Type B pancreatic cell (in vitro differentiated cells): ENCODE results near the gene SYP. TPM values are rescaled to one million over a fixed set of nuclear protein-coding genes. Genes with fewer than 3 reads are reported as not detected.

ENCODE experiments used
- DNase-seq: peaks from one replicate; pipeline ENCODE4 v3.0.0; 2021; ENCODE audit warnings: mixed read lengths; ENCODE audit not compliant: unreplicated experiment; ENCODE audit errors: extremely low spot score
- H3K27ac Mint-ChIP-seq: 2 replicates; pipeline ENCODE4 v1.8.0; 2021; ENCODE audit warnings: mild to moderate bottlenecking, mixed read lengths
- H3K27me3 Mint-ChIP-seq: 2 replicates; pipeline ENCODE4 v1.8.0; 2021; ENCODE audit warnings: mixed read lengths
- H3K36me3 Mint-ChIP-seq: 2 replicates; pipeline ENCODE4 v1.8.0; 2021; ENCODE audit warnings: mixed read lengths
- H3K4me1 Mint-ChIP-seq: one replicate; pipeline ENCODE4 v1.8.0; 2021; ENCODE audit warnings: mixed read lengths; ENCODE audit not compliant: unreplicated experiment
- H3K4me3 Mint-ChIP-seq: 2 replicates; pipeline ENCODE4 v1.8.0; 2021; ENCODE audit warnings: mild to moderate bottlenecking, mixed read lengths
- H3K9me3 Mint-ChIP-seq: 2 replicates; pipeline ENCODE4 v1.8.0; 2021; ENCODE audit warnings: mixed read lengths
- total RNA-seq: library from RNA; stranded (reverse); gene quantifications from 2 replicates; pipeline ENCODE4 v1.2.1, GENCODE V29; 2021; ENCODE audit warnings: low replicate concordance
- TF ChIP-seq, protein P1 (sequence below): fragments of 200-600 bp; sonication (generic); conservative IDR thresholded peaks from 2 replicates; pipeline ENCODE4 v1.5.0; 2021; ENCODE audit warnings: antibody characterized with exemption, mild to moderate bottlenecking

SYP gene
- total RNA-seq, 1 donor from 2014 or later, result 13.6 TPM

DNA sequence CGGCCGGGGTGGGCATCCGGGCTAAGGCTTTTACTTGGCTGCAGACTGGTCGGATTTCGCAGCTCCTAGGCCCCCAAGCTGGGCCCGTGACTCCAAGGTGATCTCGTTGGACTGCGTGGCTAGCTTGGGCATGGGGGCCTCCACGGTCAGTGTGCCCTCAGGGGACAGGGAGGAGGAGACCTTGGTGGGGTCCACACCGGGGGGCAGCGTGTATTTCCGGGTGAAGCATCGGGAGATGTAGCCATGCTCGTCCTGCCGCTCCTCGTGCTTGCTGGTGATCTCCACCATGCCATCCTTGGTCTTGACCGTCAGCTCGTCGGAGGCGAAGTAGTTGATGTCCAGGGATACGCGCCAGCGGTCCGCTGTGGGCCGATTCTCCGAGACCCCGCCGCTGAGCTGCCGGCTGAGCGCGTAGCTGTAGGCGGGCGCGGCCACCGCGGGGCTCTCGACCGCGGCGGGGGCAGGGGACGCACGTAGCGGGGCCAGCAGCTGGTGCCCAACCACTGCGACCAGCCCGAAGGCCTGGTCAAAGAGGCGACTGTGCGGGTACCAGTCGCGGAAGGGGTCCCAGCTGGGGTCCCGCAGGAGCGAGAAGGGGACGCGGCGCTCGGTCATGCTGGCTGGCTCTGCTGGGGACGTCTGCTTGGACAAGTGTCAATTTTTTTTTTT lies 34.0 kb upstream of the SYP start:
- no peaks in the 10 kb centered on the region for H3K27me3 Mint-ChIP-seq
- H3K27ac Mint-ChIP-seq, result no peak overlapping the region
- peaks cover 5% of the 10 kb centered on the region for H3K4me1 Mint-ChIP-seq
- no peak for DNase-seq
- TF ChIP-seq, protein P1, sequence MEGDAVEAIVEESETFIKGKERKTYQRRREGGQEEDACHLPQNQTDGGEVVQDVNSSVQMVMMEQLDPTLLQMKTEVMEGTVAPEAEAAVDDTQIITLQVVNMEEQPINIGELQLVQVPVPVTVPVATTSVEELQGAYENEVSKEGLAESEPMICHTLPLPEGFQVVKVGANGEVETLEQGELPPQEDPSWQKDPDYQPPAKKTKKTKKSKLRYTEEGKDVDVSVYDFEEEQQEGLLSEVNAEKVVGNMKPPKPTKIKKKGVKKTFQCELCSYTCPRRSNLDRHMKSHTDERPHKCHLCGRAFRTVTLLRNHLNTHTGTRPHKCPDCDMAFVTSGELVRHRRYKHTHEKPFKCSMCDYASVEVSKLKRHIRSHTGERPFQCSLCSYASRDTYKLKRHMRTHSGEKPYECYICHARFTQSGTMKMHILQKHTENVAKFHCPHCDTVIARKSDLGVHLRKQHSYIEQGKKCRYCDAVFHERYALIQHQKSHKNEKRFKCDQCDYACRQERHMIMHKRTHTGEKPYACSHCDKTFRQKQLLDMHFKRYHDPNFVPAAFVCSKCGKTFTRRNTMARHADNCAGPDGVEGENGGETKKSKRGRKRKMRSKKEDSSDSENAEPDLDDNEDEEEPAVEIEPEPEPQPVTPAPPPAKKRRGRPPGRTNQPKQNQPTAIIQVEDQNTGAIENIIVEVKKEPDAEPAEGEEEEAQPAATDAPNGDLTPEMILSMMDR, result no peak
- no peaks in the 10 kb centered on the region for H3K36me3 Mint-ChIP-seq
- H3K9me3 Mint-ChIP-seq, result peaks cover 3% of the 10 kb centered on the region
- H3K4me3 Mint-ChIP-seq, result no peak overlapping the region

DNA sequence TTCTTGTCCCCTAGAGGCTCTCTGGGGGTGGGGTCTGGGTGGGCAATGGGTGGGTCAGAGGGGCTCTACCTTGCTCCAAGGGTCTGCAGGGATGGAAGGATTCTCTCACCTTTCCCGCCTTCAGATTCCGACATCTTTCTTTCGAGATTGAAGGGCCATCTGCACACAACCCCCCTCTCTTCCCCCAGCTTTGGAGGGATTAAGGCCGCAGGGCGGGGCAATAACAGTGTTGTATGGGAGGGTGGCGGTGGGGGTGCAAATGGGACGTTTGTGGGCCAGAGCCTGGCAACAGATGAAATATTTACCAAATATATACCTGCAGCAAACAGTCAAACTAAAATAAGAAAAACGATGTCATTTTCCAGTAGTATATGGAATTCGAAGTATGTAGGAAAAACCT lies 33.2 kb upstream of the SYP start, which contains the start of gene CACNA1F:
Gene CACNA1F (minus strand): TSS at position 165 of the 400 bp plus-strand sequence. CDS start 31 bp downstream, at position 134.
- no peak within 1 kb of the TSS for H3K4me3 Mint-ChIP-seq
- no peak for DNase-seq
- no peaks in the 10 kb centered on the region for H3K27me3 Mint-ChIP-seq
- no peaks in the 10 kb centered on the region for H3K36me3 Mint-ChIP-seq
- TF ChIP-seq, protein P1, result no peak
- H3K9me3 Mint-ChIP-seq, result peaks cover 3% of the 10 kb centered on the region
- peaks cover 5% of the 10 kb centered on the region for H3K4me1 Mint-ChIP-seq
- no peak within 1 kb of the TSS for H3K27ac Mint-ChIP-seq

DNA sequence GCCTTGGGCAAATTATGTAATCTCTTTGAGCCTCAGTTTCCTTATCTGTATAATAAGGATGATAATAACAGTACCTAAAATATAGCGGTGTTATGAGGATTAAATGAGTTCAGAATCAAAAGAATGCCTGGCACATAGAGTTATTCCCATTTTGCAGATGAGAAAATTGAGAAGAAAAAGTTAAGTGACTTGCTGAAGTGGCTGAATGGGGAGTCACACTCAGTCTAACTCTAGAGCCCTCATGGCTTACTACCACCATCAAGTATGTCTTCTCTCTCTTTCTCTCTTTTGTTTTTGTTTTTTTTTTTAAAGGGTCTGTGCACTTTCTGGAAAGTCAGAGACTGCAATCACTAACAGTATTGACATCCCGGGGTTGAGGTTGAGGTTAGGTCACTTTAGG lies 32.5 kb upstream of the SYP start:
- H3K27me3 Mint-ChIP-seq, result peaks cover 6% of the 10 kb centered on the region

DNA sequence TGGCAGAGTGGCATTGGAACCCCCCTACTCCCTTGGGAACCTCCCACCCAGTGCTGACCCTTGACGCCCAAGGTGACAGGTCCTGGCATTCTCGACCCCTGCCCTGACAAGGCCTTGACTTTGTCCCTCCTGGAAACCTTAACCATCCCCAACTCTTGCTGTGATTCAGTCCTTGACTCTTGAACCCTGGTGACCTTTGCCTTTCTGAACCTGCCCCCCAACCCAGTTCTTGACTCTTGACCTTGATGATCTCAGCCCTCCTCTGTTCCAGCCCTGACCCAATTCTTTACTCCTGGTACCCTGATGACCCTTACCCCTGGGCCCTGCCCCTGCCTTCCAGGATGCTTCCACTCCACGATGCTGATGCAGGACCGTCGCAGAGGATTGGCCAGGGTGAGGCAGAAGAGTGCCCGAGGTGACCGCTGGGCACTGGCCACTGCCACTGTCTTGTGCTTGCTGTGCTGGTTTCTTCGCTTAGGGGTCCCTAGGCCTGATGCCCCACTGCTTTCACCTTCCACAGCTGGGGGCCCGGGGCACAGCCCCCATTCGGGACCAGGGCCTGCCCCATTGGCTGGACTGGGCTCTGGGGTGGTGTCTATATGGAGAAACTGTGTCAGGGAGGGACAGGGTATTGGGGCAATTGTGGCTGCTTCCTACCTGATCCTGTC lies 31.5 kb upstream of the SYP start:
- Mint-ChIP-seq H3K27ac (no peak overlapping the region), H3K4me3 (peak overlapping the region; percentile 75), H3K4me1 (peaks cover 5% of the 10 kb centered on the region), H3K36me3 (no peaks in the 10 kb centered on the region), H3K27me3 (peaks cover 8% of the 10 kb centered on the region), H3K9me3 (peaks cover 11% of the 10 kb centered on the region)
- DNase-seq, result no peak
- TF ChIP-seq, protein P1, result no peak

More for the DNA sequence above, 32.5 kb upstream of the SYP start:
- no peak for DNase-seq
- peaks cover 5% of the 10 kb centered on the region for H3K4me1 Mint-ChIP-seq
- TF ChIP-seq, protein P1, result no peak
- no peak overlapping the region for H3K27ac Mint-ChIP-seq
- no peaks in the 10 kb centered on the region for H3K36me3 Mint-ChIP-seq
- H3K4me3 Mint-ChIP-seq, result no peak overlapping the region
- H3K9me3 Mint-ChIP-seq, result peaks cover 8% of the 10 kb centered on the region

DNA sequence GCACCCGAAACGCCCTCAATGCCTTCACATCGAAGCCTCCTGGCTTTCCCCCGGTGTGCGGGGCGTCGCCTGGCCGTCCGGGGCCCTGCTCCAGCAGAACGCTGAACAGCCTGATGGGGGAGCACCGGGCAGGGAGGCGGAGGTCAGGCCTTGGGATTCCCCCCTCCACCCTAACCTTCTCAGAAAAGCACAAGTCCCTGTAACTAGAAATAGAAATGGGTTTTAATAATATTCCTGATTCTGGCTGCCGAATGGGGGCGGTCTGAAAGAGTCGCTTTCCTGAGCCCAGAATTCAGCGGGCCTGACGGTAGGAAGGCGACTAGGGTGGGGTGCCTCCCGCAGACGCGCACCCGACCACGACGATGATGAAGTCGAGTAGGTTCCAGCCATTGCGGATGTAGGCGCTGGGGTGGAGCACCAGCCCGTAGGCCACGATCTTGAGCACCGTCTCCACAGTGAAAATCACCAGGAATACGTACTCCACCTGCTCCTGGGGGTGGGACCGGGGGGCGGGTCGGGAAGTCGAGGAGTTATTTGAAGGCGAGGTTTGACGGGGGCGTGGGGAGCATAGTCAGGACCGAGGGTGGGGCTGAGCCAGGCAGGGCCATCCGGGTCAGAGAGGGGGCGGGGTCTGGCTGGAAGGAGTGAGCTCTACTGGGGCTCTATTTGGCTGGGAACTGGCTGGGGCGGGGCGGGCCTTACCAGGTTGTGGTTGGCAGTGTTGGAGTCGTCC lies 30.7 kb upstream of the SYP start:
- H3K27me3 Mint-ChIP-seq, result peaks cover 9% of the 10 kb centered on the region
- H3K4me1 Mint-ChIP-seq, result peaks cover 5% of the 10 kb centered on the region
- no peaks in the 10 kb centered on the region for H3K36me3 Mint-ChIP-seq
- DNase-seq, result no peak
- H3K27ac Mint-ChIP-seq, result no peak overlapping the region
- H3K4me3 Mint-ChIP-seq, result peak overlapping the region; percentile 75
- H3K9me3 Mint-ChIP-seq, result peaks cover 11% of the 10 kb centered on the region
- TF ChIP-seq, protein P1, result peak; percentile 20
